H1 (cell line): ENCODE results near the gene BBX. TPM values are rescaled to one million over a fixed set of nuclear protein-coding genes. Genes with fewer than 3 reads are reported as not detected.

Experiments
- BCL11A ChIP-seq, 2 experiments: IDR thresholded peaks; one replicate each; pipeline ENCODE4 v1.6.1; 2011; ENCODE audit warnings: low read depth in 2 of 2, low read length in 2 of 2, mild to moderate bottlenecking in 2 of 2
- JUND ChIP-seq: IDR thresholded peaks from 2 replicates; pipeline ENCODE4 v1.6.1; 2011; ENCODE audit warnings: mild to moderate bottlenecking, improper control_type of control experiment, low read length
- polyA plus RNA-seq, 7 experiments: library from polyadenylated mRNA; depleted of rRNA in 3 of 7; stranded (reverse) in 5 of 7; unstranded in 2 of 7; fragments of >200 nt in 5 of 7; fragments of 200-250 nt in 2 of 7; gene quantifications; 1 replicate in 5 of 7; 2 replicates in 1 of 7; 4 replicates in 1 of 7; pipeline versions ENCODE4 v1.2.1 to v1.2.3, GENCODE V29; 2011 to 2013; ENCODE audit warnings: missing spikeins in 2 of 7, mixed read lengths in 2 of 7
- total RNA-seq: library from RNA; stranded (reverse); fragmentation: NEBNext Ultra II Directional; extraction: Animal tissue kit (Norgen Biotek cat#: 25700); gene quantifications from 2 replicates; pipeline ENCODE4 v1.2.1, GENCODE V29; 2021
- TF ChIP-seq, protein P1 (sequence below), 3 experiments: IDR thresholded peaks; 1 replicate in 2 of 3; 2 replicates in 1 of 3; pipeline versions ENCODE4 v1.5.1 to v1.6.1; 2011; ENCODE audit warnings: low read length in 3 of 3, mild to moderate bottlenecking in 3 of 3, inconsistent platforms in 2 of 3, low read depth in 1 of 3, moderate library complexity in 1 of 3; ENCODE audit not compliant: insufficient read depth in 1 of 3; ENCODE audit errors: control extremely low read depth in 1 of 3

Gene BBX
- total and polyA plus RNA-seq, 2 of the 8 experiments (the other 6 are each of a cell fraction or from before 2014, with no cell fraction given), result 11.0 to 42.5 TPM

DNA sequence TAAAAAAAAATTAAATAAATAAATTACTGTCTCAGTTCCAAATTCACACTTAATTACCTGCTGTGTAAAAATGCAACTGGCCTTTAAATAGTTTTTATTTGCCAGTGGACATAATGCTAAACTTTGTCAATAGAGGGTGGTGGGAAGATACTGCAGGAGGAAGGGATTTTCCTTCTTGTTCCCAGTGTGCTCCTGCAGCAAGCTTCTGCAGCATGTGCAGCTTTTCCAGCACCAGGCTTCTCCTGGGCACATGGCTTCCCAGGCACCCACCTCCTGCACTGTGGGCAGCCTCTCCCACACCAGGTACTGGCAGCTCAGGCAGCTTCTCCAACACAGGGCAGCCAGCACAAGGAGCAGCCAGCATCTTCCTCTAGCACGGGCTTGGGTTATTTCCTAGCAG lies 29.6 kb upstream of the BBX start (continued):
- no peak for TF ChIP-seq BCL11A (IDR thresholded peaks at IDR 0.05; ENCODE audit: low read depth in 2 of 2, low read length in 2 of 2)
- TF ChIP-seq, protein P1, sequence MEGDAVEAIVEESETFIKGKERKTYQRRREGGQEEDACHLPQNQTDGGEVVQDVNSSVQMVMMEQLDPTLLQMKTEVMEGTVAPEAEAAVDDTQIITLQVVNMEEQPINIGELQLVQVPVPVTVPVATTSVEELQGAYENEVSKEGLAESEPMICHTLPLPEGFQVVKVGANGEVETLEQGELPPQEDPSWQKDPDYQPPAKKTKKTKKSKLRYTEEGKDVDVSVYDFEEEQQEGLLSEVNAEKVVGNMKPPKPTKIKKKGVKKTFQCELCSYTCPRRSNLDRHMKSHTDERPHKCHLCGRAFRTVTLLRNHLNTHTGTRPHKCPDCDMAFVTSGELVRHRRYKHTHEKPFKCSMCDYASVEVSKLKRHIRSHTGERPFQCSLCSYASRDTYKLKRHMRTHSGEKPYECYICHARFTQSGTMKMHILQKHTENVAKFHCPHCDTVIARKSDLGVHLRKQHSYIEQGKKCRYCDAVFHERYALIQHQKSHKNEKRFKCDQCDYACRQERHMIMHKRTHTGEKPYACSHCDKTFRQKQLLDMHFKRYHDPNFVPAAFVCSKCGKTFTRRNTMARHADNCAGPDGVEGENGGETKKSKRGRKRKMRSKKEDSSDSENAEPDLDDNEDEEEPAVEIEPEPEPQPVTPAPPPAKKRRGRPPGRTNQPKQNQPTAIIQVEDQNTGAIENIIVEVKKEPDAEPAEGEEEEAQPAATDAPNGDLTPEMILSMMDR (IDR thresholded peaks at IDR 0.05; ENCODE audit: control extremely low read depth in 1 of 3, insufficient read depth in 1 of 3, low read depth in 1 of 3, low read length in 3 of 3), result peak in 1 of 3 experiments; percentile 2; a peak in 1 of 4 replicates
- no peak for TF ChIP-seq JUND
